GM19193 (cell line): Measurements from ENCODE around the gene DVL2.

Source experiments
- POLR2A ChIP-seq: IDR thresholded peaks from 4 replicates; pipeline ENCODE4 v1.6.1; 2011; ENCODE audit not compliant: insufficient read depth, insufficient read length; ENCODE audit errors: extremely low read depth

The DVL2 gene

DNA sequence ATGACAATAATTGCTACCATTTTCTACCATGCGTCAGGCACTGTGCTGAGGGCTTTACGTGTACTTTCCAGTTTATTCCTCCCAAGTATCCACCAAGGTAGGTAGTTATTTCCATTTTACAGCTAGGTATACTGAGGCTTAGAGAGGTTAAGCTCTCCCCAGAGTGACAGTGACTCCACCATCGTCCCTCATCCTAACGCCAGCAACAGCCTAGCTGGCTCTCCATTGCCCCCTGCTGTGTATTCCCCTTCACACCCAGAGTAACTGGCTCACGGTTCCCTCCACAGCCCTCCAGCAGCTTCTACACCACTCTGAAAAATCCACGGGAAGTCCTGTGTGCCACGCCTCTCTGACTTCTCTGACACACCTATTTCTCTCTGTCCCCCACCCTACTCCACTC is 48.1 kb downstream of the DVL2 start:
- TF ChIP-seq POLR2A = no peak

GRCh38 chr17:7184647-7185046 is 49.7 kb downstream of the DVL2 start:
- no peak for TF ChIP-seq POLR2A

DNA sequence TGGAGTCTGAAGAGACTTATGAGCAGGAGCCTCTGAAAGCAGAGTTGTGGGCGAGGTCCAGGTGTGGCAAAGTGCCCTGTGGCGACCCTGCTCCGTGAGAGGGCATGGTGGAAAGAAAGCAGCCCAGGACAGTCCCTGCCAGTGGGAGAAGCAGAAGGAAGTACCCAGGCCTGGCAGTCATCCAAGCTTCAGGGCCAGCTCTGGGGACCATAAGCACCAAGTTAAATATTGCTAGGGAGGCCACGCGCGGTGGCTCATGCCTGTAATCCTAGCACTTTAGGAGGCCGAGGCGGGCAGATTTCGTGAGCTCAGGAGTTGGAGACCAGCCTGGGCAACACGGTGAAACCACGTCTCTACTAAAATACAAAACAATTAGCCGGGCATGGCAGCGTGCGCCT is 50.2 kb downstream of the DVL2 start:
- TF ChIP-seq POLR2A = no peak

GRCh38 chr17:7183433-7184090 is 50.8 kb downstream of the DVL2 start:
- no peak for TF ChIP-seq POLR2A

DNA sequence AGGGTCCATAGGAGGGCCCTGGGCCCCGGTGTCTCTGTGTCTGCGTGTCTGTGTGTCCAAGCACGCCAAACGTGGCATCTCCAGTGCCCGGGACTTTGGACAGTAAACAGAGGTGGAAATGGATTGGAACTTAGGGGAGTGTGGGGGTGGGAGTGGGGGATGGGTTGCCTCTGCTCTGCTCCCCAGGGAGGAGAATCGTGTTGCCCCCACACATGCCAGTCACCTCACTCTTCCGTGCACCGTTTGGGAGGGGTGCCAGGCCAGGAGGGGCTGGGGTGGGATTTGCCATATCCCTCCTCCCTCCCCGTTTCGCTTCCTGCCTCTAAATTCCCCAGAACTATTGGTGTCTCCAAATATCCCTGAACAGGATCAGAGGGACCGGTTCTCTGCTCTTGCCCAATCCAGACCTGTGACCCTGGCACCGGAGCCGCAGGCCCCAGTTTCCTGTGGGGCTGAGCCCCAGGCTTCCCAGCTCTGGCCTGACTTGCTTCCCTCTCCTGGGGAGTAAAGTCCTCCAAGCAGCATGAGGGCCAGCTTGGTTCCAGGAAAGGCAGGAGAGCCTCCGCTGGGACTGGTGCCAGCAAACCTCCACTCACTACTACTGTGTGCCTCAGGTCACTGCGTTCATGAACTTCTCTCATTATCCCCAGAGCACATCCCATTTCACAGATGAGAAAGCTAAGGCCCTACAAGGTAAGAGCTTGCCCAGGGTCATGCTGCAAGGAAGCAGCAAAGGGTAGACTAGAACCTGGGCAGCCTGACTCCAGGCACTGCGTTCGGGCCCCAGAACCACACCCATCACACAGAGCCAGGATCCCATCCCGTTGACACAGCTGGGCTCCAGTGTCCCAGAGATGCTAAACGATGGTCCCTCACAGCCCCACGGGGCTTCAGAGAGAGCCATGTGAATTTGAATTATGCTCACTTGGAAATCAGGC is 54.7 kb downstream of the DVL2 start, which contains the start of gene ASGR1:
ASGR1 (minus strand) TSS at position 54 of the 938 bp plus-strand sequence. CDS start 807 bp downstream, outside the sequence.
- TF ChIP-seq POLR2A = no peak

DNA sequence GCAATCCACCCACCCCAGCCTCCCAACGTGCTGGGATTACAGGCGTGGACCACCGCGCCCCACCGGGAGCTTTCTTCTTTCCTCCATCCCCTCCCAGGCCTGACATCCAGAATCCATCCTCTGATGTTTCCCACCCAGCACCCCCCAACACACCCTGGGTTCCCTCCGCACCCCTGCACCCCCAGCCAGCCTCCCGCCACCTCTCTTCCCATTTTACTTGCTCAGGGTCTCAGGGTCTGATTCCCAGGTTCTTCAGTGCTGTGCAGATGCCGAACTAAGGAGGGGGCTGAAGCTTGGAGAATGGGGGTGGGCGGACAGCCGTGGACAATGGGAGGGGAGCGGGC is 55.4 kb downstream of the DVL2 start:
- TF ChIP-seq POLR2A = no peak

DNA sequence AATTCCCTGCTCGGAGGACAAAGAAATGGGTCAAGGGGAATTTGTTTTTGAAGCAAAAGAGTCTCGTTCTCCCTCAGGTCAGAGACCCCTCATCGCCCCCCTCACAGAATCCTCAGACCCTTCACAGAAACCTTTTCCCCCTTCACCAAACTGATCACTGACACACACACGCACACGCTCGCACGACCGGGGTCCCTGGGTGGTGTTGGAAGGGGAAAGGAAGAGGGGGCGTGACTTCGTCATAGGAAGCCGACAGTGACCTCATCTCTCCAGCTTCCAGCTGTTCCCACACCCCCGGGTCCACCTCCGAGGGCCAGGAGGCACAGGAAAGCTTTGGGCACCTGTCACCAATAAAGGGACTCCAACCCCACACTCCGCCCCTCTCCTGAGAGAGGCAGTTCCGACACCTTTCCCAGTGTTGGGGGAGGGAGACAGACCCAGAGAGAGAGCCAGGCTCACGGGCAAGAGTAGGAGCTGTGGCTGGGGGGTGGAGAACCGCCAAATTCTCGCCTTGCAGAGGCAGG is 56.3 kb downstream of the DVL2 start:
- TF ChIP-seq POLR2A = no peak

DNA sequence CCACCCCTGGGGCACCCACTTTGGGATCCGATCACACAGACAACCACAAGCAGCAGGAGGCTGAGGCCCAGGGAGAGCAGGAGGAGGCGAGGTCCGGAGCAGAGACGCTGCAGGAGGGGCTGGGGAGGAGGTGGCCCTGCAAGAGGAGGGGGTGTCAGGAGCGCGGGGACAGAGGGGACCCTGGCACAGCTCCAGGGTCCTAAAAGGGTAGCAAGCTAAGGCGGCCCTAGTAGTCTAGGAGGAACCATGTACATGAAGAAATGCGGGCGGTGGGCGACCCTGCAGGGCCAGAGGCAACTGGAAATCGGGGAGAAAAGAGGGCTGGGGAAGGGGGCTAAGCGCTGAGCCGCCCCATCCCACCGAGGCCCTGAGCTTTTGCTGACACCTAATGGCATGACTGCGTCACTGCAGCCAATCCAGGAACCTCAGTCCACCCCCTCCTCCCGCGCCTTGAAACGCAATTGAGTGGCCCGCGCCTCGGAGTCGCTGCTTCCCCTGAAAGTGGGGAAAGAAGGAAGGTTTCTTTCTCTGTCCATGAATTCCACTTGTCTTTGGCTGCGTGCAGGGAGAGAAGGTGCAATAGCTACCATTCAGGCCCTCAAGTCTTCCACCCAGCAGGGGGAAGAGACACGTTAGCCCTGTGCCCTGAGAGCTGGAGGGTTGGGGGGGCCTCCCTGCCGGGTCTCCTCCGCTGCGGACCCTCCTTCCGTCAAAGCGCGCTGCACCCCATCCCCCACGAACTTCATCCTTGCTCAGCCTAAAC is 56.9 kb downstream of the DVL2 start:
- TF ChIP-seq POLR2A = no peak

DNA sequence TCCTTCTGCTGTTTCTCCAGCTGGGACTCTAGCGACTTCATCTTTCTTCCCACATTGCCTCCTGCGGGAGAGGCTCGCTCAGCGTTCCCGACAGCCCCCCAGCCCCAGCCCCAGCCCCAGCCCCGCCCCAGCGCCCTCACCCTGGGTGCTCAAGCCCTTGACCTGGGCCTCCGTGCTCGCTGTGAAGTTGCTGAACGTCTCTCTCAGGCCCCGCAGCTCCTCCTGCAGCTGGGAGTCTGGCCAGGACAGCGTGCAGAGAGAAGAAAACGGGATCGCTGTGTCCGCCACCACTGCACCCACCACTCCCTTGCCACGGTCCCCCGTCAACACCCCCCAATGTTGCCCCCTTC is 57.5 kb downstream of the DVL2 start:
- no peak for TF ChIP-seq POLR2A

DNA sequence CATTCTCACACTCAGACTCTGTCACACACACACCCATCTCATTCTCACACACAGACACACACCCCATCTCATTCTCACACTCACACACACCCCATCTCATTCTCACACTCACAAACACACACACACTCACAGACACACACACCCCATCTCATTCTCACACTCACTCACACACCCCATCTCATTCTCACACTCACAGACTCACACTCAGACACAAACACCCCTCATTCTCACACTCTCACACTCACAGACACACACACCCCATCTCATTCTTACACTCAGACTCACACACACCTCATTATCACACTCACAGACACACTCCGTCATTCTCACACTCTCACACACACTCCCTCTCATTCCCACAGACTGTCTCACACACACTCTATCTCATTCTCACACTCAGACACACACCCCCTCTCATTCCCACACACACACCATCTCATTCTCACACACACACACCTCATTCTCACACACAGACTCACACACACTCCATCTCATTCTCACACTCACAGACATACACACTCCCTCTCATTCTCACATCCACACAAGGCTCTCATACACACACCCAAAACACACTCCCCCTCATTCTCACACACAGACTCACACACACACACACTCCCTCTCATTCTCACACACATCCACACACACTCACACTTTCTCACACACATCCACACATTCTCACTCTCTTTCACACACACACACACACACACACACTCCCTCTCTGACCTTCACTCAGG is 58.0 kb downstream of the DVL2 start:
- TF ChIP-seq POLR2A = no peak
